ENCODE measurements around the gene ANTXR2. TPM values are rescaled to one million over a fixed set of nuclear protein-coding genes. Genes with fewer than 3 reads are reported as not detected.

The ANTXR2 gene
- total RNA-seq, 2 donors from 2014 or later, result 13.6 to 16.4 TPM

DNA sequence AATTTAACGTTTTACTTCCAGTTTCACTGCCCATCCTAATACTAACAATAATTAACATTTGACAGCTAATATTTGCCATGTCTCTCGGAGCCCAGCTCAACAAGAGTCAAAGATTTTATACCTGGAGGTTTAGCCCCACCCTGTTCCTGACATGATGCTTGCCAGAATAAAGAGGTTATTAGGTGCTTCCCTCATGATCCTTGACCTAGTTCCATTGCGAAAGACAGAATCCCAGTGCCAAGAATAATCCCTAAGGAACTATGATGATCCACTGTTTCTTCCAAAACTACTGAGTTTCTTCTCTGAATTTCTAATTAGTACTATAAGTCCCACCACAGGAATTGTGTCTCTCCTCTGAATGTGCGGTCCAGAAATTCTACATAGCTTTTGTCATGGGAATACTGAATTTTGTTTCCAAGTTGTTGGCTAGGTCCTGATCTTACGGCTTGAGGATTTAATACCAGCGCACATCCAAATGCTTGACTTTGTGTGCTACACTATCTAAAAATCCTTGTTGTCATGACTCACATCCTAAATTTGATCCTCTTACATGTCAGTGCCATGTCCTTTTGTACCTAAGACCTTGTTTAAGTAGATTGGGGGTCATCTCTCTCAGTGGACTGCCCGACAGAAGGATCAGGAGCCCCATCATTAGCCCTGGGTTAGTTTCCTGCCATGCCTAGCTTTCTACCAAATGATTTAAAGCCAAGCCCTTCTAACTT, 23.1 kb downstream of the ANTXR2 start:
- no peaks in the 10 kb centered on the region for H3K27me3 Mint-ChIP-seq (ENCODE audit: insufficient read depth)
- H3K27ac Mint-ChIP-seq, result no peak overlapping the region
- H3K27me3 ChIP-seq (ENCODE audit: control insufficient read depth, insufficient read depth, low read length, poor library complexity, severe bottlenecking), result no peaks in the 10 kb centered on the region
- no peak overlapping the region for H3K4me3 ChIP-seq (ENCODE audit: low read length)
- H3K4me1 Mint-ChIP-seq, result peaks cover 7% of the 10 kb centered on the region
- no peak for TF ChIP-seq CTCF (conservative IDR thresholded peaks at IDR 0.05)
- 85 to 87% methylated on average over 6 to 7 of the region's 7 CpGs for WGBS, 2 experiments (ENCODE audit: insufficient coverage in 1 of 2, insufficient read length in 1 of 2)
- H3K36me3 Mint-ChIP-seq (ENCODE audit: low read depth), result peaks cover 2% of the 10 kb centered on the region
- H3K9me3 ChIP-seq (ENCODE audit: control insufficient read depth, low read length), result no peaks in the 10 kb centered on the region
- no peaks in the 10 kb centered on the region for H3K4me1 ChIP-seq (ENCODE audit: control insufficient read depth, insufficient read depth, low read length)
- no peak for DNase-seq
- no peaks in the 10 kb centered on the region for H3K36me3 ChIP-seq (ENCODE audit: control insufficient read depth, insufficient read depth, low read length)
- no peak overlapping the region for H3K9ac ChIP-seq (ENCODE audit: extremely low read depth, low read length, poor library complexity, severe bottlenecking)
- no peaks in the 10 kb centered on the region for H3K9me3 Mint-ChIP-seq
- H3K27ac ChIP-seq (ENCODE audit: low read depth, low read length), result no peak overlapping the region
- no peak overlapping the region for H3K4me3 Mint-ChIP-seq

DNA sequence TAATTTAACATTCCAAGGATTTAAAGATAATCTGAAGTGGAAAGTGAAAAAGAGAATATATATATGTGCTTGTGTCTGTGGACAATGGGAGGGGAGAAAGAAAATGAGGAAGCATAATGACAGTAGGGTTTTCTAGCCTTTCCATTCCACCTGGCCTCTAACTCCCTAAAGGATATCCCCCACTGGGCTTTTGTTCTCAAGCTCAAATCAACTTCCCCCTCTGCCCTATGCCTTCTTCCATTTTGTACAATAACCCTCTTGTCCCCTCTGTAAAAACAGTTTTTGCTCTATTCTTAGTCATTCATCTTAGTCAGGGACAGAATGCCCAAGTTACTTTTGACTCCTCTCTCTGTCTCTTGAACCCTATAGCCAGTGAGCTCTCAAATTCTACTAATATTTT, 23.6 kb downstream of the ANTXR2 start:
- no peaks in the 10 kb centered on the region for H3K27me3 Mint-ChIP-seq (ENCODE audit: insufficient read depth)
- no peaks in the 10 kb centered on the region for H3K9me3 ChIP-seq (ENCODE audit: control insufficient read depth, low read length)
- H3K4me1 ChIP-seq (ENCODE audit: control insufficient read depth, insufficient read depth, low read length), result no peaks in the 10 kb centered on the region
- no peaks in the 10 kb centered on the region for H3K9me3 Mint-ChIP-seq
- H3K36me3 Mint-ChIP-seq (ENCODE audit: low read depth), result peaks cover 2% of the 10 kb centered on the region
- DNase-seq, result no peak
- no peak overlapping the region for H3K4me3 ChIP-seq (ENCODE audit: low read length)
- H3K4me3 Mint-ChIP-seq, result no peak overlapping the region
- TF ChIP-seq CTCF (conservative IDR thresholded peaks at IDR 0.05), result no peak
- H3K27ac Mint-ChIP-seq, result no peak overlapping the region
- no peaks in the 10 kb centered on the region for H3K27me3 ChIP-seq (ENCODE audit: control insufficient read depth, insufficient read depth, low read length, poor library complexity, severe bottlenecking)
- no peak overlapping the region for H3K9ac ChIP-seq (ENCODE audit: extremely low read depth, low read length, poor library complexity, severe bottlenecking)
- H3K27ac ChIP-seq (ENCODE audit: low read depth, low read length), result no peak overlapping the region
- peaks cover 7% of the 10 kb centered on the region for H3K4me1 Mint-ChIP-seq
- no peaks in the 10 kb centered on the region for H3K36me3 ChIP-seq (ENCODE audit: control insufficient read depth, insufficient read depth, low read length)

DNA sequence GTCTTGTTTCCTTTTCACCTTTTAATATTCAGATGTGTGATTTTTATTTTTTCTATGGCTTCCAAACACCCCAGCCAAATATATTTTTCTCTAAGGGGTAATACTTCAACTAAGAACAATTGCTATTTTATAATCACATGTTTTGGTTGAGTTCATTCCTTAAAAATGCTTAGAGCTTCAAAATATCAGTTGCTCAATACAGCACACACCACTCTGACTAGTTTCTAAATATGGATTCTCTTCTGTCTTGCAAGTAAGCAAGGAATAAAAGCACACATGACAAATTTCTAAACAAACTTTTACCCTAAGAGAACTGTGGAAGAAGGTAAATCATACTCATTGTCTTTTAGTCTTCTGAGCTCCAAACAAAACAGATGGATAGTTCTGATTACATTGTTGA, 27.2 kb downstream of the ANTXR2 start:
- H3K9ac ChIP-seq (ENCODE audit: extremely low read depth, low read length, poor library complexity, severe bottlenecking), result no peak overlapping the region
- H3K4me1 Mint-ChIP-seq, result peaks cover 10% of the 10 kb centered on the region
- H3K27me3 ChIP-seq (ENCODE audit: control insufficient read depth, insufficient read depth, low read length, poor library complexity, severe bottlenecking), result no peaks in the 10 kb centered on the region
- no peak for DNase-seq
- H3K27ac ChIP-seq (ENCODE audit: low read depth, low read length), result no peak overlapping the region
- peaks cover under 1% of the 10 kb centered on the region for H3K36me3 Mint-ChIP-seq (ENCODE audit: low read depth)
- H3K4me3 ChIP-seq (ENCODE audit: low read length), result no peak overlapping the region
- no peaks in the 10 kb centered on the region for H3K36me3 ChIP-seq (ENCODE audit: control insufficient read depth, insufficient read depth, low read length)
- TF ChIP-seq CTCF (conservative IDR thresholded peaks at IDR 0.05), result no peak
- no peaks in the 10 kb centered on the region for H3K9me3 Mint-ChIP-seq
- H3K27me3 Mint-ChIP-seq (ENCODE audit: insufficient read depth), result no peaks in the 10 kb centered on the region
- no peaks in the 10 kb centered on the region for H3K9me3 ChIP-seq (ENCODE audit: control insufficient read depth, low read length)
- no peak overlapping the region for H3K4me3 Mint-ChIP-seq
- no peaks in the 10 kb centered on the region for H3K4me1 ChIP-seq (ENCODE audit: control insufficient read depth, insufficient read depth, low read length)
- H3K27ac Mint-ChIP-seq, result no peak overlapping the region

All from endodermal cell (in vitro differentiated cells).